Tibial nerve (tissue), 3 donors: ENCODE data around the gene MPV17.

Experiments
- CTCF ChIP-seq, 5 experiments: fragments of 200-600 bp in 3 of 5; fragments of 450-650 bp in 2 of 5; sonication (generic) in 3 of 5; IDR thresholded peaks; one replicate each; pipeline ENCODE4 v1.5.1; 2016 to 2019; ENCODE audit warnings: antibody characterized with exemption in 5 of 5, mild to moderate bottlenecking in 3 of 5, moderate library complexity in 2 of 5
- POLR2A ChIP-seq, 2 donors: fragments of 450-650 bp; IDR thresholded peaks; one replicate each; pipeline ENCODE4 v1.6.1; 2017; ENCODE audit warnings: antibody characterized with exemption in 2 of 2, mild to moderate bottlenecking in 2 of 2, moderate library complexity in 2 of 2

DNA sequence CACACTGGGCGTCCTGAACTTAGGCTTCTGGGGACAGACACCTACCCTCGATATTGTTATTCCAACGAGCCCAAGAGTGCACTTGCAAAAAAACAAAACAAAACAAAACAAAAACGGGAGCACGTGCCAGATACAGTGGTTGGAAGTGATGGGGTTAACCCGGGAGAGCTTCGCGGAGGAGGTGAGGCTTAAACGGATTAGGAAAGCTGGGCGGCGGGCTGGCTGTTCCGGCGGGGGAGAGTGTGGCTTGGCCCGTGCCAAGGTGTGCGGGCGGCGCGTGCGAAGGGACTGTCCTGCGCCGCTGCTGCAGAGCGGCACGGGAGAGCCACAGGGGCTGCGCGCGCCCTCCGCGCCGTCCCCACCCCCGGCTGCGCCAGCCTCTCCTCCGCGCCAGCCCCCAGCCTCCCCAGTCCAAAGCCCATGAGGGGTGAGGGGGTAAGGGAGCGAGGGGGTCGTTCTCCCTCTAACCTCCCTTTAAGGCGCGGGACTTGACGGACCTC is 58.6 kb downstream of the MPV17 start:
- TF ChIP-seq CTCF (IDR thresholded peaks at IDR 0.05), result no peak
- TF ChIP-seq POLR2A (IDR thresholded peaks at IDR 0.05), result no peak
